GM18511 (cell line): ENCODE data around the gene CEP89.
"Not testable (repeated sequence)": the region's sequence is repeated elsewhere in the genome, so short reads cannot be mapped to it uniquely, and the experiment has no call there.

Experiments used
- ATAC-seq: cut with Tn5 transposase; IDR thresholded peaks from one replicate; pipeline ENCODE4 v1.9.1; 2021; ENCODE audit warnings: mild to moderate bottlenecking, moderate library complexity; ENCODE audit not compliant: unreplicated experiment

Gene CEP89

DNA sequence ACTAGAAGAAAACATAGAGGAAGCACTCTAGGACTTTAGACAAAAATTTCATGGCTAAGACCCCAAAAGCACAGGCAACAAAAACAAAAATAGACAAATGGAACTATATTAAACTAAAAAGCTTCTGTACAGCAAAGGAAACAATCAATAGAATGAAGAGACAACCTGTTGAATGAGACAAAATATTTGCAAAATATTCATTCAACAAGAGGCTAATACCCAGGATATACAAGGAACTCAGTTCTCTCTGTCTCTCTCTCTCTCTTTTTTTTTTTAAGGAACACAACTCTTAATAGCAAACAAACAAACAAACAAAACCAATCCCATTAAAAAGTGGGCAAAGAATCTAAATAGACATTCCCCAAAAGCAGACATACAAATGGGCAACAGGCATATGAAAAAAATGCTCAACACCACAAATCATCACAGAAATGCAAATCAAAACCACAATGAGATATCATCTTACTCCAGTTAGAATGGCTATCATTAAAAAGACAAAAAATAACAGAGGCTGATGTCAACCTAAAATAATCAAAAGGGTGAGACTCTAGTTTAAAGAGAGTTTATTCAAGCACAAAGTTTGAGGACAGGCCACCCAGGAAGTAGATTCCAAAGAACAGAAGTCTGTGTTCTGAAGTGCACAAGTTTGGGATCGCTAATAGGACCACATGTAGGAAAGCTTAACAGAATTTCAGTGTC is 75.1 kb downstream of the CEP89 start:
- no peak for ATAC-seq

DNA sequence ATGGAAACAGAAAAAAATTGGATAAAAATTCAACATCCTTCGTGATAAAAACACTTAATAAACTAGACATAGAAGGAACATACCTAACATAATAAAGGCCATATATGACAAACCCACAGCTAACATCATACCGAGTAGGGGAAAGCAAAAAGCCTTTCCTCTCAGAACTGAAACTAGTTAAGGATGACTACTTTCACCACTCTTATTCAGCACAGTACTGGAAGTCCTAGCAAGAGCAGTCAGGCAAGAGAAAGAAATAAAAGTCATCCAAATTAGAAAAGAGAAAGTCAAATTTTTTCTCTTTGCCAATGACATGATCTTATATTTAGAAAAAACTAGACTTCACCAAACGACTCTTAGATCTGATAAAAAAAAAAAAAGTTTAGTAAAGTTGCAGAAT is 76.4 kb downstream of the CEP89 start:
- peak; percentile 86 for ATAC-seq

DNA sequence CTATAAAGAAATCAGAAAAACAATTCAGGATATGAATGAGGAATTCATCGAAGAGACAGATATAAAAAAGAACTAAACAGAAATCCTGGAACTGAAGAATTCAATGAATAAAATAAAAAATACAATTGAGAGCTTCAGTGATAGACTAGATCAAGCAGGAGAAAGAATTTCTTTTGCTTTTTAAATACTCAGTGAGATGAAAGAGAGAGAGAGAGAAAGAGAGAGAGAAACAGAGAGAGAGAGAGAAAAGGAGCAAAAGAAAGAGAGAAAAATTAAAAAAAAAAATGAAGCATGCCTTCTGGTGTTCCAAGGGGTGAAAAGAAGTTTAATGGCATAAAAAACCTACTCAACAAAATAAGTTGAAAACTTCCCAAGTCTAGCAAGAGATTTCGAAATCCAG is 80.1 kb downstream of the CEP89 start:
- no peak for ATAC-seq

DNA sequence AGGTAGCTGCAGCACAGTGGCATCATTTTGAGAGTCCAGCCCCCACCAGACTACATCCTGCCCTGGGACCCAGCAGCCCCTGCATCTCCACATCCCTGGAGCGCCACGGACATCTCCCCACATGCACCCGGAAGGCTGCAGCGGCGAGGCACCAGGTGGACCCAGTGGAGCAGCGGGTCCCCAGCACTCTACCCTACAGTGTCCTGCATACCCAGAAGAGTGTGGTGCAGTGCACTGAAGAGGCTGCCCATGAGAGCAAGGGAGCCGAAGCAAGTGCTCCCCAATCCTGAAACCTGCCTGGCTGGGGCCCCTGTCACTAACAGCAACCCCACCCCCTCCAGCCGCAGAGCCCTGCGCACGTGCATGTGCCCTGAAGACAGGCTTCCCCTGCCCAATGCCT is 80.9 kb downstream of the CEP89 start:
- ATAC-seq, result no peak

DNA sequence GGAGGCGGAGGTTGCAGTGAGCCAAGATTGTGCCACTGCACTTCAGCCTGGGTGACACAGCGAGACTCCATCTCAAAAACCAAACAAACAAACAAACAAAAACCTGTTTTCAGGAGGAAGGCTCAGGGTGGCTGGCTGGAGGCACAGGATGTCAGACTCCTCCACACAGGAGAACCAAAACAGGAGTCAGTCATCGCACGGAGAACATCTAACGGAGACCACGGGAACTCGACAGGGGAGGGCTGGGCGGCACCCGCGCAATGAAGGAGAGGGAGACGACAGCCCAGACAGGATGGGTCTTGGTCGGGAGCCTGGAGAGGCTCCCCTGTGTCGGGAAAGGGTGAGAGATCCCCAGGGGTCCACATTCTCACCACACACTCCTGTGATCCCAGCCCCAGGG is 81.4 kb downstream of the CEP89 start:
- no peak for ATAC-seq

DNA sequence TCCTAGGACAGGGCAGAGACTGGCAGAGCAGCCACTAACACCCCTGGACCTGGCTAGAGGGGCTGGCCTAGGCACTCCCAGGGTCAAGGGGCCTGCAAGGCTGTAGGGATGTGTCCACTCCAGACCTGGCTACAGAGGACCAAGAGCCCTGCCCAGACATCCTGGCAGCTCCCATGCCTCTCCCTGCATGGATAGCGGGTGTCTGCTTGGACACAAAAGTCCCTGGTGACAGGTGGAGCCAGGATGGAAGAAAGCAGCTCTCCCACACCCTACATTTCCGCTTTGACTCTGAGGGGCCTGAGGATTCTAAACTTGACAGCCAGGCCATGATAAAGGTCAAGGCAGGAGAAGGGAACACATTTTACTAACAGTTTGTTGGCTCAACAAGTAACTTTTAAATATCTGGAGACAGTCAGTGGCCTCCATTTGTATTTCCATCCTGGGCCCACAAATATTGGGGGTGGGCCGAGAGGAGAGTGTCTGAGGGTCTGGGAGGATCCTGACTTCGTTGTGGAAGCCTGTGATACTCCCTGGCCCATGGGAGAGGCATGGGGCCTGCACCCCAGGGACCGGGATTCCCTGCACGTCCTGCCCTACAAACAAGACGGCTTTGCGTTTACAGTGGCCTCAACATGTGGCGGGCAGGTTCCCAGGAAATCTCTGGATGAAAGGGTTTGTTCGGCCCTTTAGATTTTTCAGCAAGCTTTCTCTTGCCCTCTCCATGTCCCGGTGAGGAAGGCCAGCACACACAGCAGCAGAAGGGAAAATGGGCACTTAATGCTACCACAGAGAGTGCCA is 82.4 kb downstream of the CEP89 start:
- no peak for ATAC-seq

DNA sequence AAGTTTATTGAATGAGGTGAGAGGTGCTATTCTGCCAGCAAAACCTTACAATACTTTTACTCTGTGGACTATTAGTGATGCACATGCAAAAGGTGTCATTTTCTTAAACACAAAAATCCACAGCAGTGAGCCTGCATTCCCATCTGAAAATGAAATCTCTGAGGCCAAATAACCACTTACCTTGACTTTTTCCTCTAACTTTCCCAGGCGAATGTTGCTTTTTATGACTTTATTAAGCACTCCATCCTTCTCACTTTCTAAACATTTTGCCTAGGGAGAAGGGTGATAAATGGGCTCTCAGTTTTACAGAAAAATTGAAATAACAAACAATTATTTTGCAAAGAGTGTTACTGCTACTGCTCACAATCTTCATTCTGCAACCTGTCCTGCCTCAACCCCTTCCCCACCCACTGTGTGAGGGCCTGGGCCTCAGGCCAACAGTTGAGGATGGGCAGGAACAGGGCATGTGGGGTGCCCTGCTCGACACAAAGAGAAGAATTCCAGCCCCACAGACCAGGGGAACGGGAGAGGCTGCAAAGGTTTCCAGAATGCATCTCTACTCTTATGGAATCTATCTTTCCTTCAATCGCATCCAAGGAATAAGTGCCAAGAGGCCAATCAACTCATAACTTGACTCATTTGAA is 84.1 kb downstream of the CEP89 start:
- ATAC-seq, result no peak

DNA sequence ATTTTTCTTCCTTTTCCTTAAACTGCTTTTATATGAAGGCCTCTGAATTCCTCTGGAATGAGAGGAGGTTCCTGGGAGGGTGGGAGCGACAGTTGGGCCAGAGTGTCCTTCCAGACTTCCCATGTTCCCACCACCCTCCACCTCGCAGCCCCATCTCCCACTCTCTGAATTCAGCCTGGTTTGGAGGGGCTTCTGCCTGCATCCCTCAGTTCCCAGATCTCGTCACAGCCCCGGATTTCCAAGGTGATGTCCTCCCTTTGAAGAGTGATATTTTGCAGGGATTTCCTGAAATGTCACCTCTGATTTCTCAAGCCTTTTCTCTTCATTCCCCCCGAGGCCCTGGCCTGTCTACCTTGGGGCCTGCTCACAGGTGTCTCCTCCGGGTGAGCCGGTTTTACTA is 85.5 kb downstream of the CEP89 start:
- no peak for ATAC-seq

DNA sequence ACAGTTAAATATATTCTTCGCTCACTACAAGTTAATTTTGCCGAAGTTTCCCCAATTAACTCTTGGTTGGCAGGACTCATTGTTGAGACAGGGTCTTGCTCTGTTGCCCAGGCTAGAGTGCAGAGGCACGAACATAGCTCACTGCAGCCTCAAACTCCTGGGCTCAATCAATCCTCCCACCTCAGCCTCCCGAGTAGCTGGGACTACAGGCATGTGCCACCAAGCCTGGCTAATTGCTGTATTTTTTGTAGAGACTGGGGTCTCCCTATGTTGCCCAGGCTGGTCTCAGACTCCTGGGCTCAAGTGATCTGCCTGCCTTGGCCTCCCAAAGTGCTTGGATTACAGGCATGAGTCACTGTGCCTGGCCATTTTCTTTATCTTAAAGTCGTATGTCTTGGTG is 86.5 kb downstream of the CEP89 start:
- ATAC-seq, result not testable (repeated sequence)

DNA sequence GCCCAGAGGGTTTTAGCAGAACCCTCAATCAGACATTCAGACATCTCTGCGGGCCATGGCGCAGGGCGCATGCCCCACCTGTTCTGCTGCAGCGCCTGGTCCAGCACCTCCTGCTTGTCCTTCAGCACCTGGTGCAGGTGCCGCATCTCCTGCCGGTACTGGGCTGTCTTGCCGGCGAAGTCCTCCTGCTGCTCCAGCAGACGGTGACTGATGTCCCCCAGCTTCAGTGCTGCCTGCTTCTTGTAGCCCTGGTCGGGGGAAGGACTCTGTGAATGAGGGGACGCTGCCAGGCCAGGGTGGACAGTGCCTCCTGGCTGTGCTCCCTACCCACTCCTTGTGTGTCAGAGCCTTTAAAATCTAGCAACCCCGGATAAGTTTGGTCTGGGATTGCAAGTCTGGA is 90.0 kb downstream of the CEP89 start:
- ATAC-seq, result no peak

DNA sequence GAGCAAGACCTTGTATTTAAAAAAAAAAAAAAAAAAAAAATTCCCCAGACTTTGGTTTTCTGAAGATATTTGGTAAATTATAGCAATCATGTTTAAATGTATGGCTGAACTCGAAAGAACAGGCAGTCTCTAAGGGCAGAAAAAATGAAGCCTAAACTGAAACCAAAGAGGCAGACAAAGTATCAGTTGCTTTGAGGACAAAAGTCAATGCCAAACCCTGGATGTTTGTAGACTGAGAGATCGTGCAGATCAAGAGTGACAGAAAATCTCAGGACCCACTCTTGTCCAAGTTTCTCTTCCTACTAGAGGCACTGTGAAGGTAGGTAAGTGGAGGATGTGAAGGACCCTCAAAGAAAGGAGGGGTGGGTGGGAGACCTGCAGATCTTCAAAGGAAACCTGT is 91.1 kb downstream of the CEP89 start:
- ATAC-seq, result no peak

DNA sequence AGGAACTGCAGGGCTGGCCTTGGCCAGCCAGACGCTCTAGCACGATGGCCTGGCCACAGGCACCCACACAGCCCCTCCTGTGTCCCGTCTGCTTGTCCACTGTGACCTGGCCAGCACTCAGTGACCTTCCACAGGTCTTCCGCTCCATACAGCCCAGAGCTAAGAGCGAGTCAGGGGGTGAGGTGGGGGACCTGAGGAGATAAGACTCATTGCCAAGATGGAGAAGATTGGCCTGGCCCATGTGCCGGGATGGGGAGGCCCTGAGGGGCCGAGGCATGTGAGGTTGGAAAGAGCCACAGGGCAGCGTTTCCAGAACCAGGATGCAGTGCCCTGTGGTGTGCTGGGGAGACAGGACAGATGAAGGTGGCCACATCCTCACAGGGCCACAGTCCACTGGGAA is 92.0 kb downstream of the CEP89 start:
- ATAC-seq, result no peak

DNA sequence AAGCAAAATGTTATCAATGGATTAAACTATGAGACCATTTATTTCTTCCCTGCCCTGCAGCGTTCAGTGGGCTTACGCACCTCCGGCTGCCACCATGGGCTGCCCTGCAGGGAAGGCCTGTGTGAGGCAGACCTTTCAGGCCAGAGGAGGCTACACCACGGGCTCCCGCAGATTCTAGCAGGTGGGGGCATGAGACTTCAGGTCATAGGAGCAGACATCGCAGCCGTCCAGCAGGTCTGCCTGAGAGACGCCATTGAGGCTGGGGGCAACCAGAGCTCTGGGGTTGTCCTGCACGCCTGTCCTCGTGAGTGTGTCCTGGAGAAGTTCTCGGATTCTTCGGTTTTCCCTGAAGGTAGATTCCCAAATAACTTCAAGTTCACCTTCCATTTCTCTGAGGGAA is 92.8 kb downstream of the CEP89 start:
- ATAC-seq, result no peak

DNA sequence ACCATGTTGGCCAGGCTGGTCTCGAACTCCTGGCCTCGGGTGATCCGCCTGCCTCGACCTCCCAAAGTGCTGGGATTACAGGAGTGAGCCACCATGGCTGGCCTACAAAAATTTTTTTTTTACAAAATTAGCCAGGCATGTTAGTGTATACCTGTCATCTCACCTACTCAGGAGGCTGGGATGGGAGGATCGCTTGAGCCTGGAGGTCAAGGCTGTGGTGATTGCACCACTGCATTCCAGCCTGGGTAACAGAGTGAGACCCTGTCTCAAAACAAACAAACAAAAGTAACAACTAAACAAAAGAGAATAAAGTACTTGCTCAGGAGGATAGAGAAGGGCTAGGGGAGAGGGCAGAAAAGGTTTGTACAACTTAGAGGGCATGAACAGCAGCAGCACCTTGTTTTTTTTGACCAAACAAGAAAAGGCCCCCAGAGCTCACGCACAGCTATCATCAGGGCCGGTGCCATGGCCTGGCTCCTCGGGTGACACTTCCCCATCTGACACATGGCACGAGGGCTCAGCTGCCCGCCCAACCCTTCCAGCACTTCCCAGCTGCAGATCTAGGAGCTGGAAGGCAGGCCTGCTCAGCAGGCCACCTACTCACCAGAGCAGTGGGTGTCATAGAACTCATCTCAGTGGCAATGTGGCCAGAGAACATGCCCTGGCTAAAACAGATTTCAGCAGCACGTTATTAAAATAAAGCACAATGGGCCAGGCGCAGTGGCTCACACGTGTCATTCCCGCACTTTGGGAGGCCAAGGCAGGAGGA is 93.6 kb downstream of the CEP89 start:
- no peak for ATAC-seq

DNA sequence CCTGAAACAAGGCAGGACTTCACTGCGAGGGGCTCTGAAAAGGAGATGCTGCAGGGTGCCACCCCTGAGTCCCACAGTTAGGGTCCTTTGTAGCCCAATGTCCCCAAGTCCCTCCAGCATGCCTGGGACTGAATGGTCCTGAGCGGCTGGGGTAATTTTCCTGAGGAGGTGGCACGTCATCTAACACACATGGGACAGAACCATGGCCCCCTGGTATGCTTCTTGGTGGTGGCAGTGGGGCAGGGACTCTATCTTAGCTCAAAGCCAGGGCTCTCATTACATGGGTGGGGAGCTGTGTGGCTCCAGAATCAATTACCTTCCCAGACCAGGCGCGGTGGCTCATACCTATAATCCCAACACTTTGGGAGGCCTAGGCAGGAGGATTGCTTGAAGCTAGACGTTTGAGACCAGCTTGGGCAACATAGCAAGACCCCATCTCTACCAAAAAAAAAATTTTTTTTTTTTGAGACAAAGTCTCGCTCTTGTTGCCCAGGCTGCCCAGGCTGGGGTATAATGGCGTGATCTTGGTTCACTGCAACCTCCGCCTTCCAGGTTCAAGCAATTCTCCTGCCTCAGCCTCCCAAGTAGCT is 94.3 kb downstream of the CEP89 start:
- ATAC-seq, result no peak

DNA sequence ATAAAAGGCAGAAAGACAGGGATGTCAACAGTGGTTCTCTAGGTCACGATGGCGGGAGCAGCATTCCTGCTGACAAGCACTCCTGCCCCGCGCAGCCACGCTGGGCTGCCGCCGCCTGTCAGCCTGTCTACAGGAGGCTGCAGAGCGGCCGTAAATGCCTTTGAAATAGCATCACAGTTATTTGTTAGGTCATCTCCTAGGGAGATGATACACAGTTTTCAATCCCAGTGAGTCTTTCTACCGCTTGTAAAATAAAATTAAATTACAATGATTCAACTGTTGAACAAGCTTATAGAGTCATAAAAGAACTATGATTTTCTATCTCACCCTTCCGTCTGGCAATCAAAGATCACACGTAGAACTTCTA is 94.9 kb downstream of the CEP89 start:
- ATAC-seq, result no peak

DNA sequence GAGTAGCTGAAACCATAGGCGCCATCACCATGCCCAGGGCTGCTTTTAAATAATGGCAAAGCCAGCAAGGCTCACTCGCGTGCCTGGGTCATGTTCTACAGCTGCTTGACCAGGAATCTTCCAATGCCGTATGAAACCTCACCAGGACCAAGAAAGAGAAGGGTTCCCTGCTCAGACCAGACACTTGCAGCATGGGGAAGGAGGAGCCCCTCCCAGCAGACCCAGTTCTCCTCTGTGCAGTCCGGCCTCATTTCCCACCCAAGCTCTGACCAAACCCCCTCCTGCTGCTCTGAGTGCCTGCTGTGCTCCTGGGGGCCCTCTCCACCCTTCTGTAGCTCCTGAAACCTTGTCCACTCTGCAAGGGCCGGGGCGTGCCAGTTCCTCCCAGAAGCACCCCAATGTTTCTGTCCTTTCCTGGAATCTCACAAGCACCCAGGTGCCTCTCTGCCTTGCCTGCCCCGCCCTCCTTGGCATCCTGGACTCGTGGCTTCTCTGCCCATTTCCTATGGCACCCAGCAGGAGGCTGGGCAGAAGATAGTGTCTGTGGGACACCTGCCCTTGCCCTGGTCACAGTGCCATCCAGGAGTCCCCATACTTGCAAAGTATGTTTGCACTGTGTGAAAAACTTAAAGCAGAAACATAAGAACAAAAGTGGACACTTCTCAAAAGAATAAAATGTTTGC is 95.4 kb downstream of the CEP89 start:
- no peak for ATAC-seq

DNA sequence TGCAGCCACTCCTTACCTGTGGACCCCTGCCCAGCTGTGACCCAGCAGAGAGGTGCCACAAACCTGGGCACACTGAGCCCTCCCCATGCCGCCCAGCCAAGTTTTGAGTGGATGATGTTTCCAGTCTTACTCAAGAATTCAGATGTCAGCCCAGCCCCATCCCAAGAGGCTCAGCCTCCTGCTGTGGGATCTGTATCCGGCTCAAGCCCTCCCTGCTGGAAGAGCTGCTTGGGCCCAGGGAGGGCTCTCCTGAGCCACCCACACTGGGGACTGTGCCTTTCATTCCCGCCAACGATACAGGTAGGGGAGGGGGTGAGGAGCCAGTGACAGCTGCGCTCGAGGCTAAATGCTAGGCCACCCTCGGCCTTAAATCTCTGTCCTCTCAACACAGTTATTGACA is 96.3 kb downstream of the CEP89 start:
- no peak for ATAC-seq

DNA sequence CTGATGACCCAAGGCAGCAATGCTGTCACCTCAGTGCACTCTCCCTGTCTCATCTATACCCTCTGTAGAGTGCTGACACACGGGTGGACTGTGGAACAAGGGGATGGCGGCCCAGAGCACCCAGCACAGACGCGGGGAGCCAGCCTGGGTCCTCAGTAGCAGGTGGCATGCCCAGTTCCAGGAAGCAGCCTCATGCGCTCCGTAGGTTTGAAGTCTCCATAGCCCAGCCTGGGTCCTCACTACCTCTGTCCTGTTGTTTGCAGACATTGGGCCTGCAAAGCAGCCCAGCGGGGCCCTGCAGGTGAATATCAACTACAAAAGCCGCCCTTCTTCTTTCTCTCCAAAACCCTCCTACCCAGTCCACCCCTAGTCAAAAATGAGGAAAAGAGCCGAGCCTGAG is 97.2 kb downstream of the CEP89 start:
- no peak for ATAC-seq

DNA sequence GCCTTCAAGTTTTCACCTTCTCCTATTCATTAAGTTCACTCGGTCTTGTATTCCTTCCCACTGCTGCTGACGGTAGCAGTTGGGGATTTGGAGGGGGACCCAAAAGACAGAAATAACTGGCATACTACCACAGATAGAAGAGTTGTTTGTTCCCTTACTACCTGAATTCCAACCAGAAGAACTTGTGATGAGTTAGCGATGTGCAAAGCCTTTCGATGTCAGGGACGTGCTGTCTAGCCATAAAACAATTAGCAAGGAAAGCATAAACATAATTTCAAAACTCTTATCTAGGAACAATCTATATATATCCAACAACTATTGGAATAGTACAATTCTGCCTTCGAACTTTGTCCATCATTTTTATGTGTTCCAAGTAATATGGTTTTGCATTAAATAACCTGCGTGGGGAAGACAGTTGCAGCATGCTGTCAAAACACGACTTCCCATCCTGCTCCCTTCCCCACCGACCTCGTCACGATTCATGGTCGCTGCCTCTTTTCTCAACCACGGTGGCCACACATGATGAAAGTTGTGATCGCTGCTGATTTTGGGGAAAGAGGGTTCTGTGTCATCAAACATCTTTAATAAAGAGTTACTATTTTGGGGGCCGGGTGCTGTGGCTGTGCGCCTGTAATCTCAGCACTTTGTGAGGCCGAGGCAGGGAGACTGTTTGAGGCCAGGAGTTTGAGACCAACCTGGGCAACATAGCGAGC is 98.4 kb downstream of the CEP89 start:
- no peak for ATAC-seq
